GM23338 (cell line): Measurements from ENCODE around the gene GLB1L3.

ENCODE experiments used
- CTCF ChIP-seq, 2 experiments: fragments of 200-600 bp in 1 of 2; sonication (generic) in 1 of 2; conservative IDR thresholded peaks; 2 replicates each; pipeline versions ENCODE4 v1.5.1 to v1.6.1; 2016 to 2017; ENCODE audit warnings: antibody characterized with exemption in 2 of 2, low read depth in 2 of 2, mild to moderate bottlenecking in 2 of 2, moderate library complexity in 1 of 2
- EZH2phosphoT487 ChIP-seq: fragments of 200-600 bp; sonication (generic); IDR thresholded peaks from one replicate; pipeline ENCODE4 v1.8.1; 2018; ENCODE audit warnings: antibody characterized with exemption; ENCODE audit not compliant: unreplicated experiment
- POLR2AphosphoS5 ChIP-seq: IDR thresholded peaks from 2 replicates; pipeline ENCODE4 v1.6.1; 2016; ENCODE audit warnings: antibody characterized with exemption, low read depth

- TF ChIP-seq CTCF (conservative IDR thresholded peaks at IDR 0.05; ENCODE audit: low read depth in 2 of 2) (no peak), POLR2AphosphoS5 (no peak), EZH2phosphoT487 (no peak)
Measured at GRCh38 chr11:134367781-134368180, 91.6 kb downstream of the GLB1L3 start.
